ENCODE data around the gene ERCC2.
A peak's percentile ranks its signal among the peaks of the same experiment; 100 is the strongest.
"Not testable (repeated sequence)": the region's sequence is repeated elsewhere in the genome, so short reads cannot be mapped to it uniquely, and the experiment has no call there.

The ERCC2 gene

DNA sequence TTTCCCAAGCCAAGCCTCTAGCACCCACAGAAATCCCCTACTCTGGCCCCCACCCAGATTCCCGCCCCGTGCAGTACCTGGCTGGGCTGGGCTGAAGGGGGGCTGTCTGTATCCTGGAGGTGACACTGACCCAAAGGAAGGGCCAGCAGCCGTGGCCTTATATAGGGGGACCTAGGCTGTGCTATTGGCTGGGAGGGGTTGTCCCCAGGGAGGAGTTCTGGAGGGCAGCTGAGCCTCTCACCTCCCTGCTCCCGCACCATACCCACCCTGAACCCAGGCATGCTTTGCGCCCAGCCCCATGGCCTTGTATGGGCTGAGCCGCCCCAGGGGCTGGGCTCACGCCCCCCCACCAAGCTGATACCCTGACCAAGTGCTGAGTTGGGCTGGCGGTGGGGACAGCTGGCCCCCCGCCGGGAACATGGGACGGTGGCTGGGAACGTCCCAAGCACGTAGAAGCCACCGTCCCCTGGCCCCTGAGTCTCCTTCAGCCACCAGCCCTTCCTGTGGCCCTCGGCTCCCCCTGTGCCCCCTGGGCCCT is 47.6 kb downstream of the ERCC2 start, which contains the start of gene CKM:
CKM (minus strand) TSS at position 132 of the 538 bp plus-strand sequence. CDS start 3,162 bp downstream, outside the sequence.
- Mint-ChIP-seq H3K4me3 (no peak within 1 kb of the TSS), H3K4me1 (peaks cover 4 to 14% of the 10 kb centered on the region in 2 donors), H3K9me3 (no peaks in the 10 kb centered on the region), H3K27ac (no peak within 1 kb of the TSS), H3K36me3 (no peaks in the 10 kb centered on the region), H3K27me3 (peaks cover 45 to 51% of the 10 kb centered on the region in 2 donors)
- ATAC-seq (replicated peaks) (no peak), DNase-seq (no peak)

- H3K36me3 Mint-ChIP-seq = peaks cover 0 to 3% of the 10 kb centered on the region in 2 donors
- no peak overlapping the region for H3K27ac Mint-ChIP-seq
- H3K27me3 Mint-ChIP-seq = peaks cover 49 to 56% of the 10 kb centered on the region in 2 donors
- H3K4me1 Mint-ChIP-seq = peaks cover 4 to 14% of the 10 kb centered on the region in 2 donors
- DNase-seq = no peak
- ATAC-seq (replicated peaks) = no peak
- H3K4me3 Mint-ChIP-seq = no peak overlapping the region
- no peaks in the 10 kb centered on the region for H3K9me3 Mint-ChIP-seq
Measured at GRCh38 chr19:45322311-45322710, 48.1 kb downstream of the ERCC2 start.

GRCh38 chr19:45321848-45322247 is 48.5 kb downstream of the ERCC2 start:
- DNase-seq (no peak), ATAC-seq (replicated peaks) (no peak)
- peaks cover 4 to 14% of the 10 kb centered on the region in 2 donors for H3K4me1 Mint-ChIP-seq
- H3K9me3 Mint-ChIP-seq = no peaks in the 10 kb centered on the region
- H3K4me3 Mint-ChIP-seq = no peak overlapping the region
- peaks cover 0 to 3% of the 10 kb centered on the region in 2 donors for H3K36me3 Mint-ChIP-seq
- H3K27me3 Mint-ChIP-seq = peaks cover 52 to 61% of the 10 kb centered on the region in 2 donors
- H3K27ac Mint-ChIP-seq = no peak overlapping the region

DNA sequence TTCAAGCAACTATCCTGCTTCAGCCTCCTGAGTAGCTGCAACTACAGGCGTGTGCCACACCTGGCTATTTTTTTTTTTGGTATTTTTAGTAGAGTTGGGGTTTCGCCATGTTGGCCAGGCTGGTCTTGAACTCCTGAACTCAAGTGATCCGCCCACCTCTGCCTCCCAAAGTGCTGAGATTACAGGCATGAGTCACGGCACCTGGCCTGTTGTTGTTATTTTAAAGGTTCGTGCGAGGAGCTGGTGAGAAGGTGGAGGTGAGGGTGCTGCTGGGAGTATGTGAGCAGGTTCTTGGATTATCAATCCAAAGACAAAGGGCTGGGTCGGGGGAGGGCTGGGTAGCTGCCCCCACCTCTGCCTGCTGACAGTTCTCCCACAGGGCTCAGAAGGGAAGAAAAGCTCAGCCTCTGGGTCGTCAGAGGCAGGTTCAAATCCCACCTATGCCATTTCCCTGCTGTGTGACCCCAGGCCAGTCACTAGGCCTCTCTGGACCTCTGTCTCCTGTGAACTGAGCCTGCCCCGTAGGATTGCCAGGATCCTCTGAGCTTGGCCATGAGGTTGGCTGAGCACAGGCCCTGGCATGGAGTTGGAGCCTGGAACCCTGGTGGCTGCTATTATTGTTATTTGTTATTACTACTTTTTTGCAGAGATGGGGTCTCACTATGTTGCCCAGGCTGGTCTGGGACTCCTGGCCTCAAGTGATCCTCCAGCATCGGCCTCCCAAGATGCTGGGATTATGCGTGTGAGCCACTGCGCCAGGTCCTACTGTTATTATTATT is 49.2 kb downstream of the ERCC2 start:
- Mint-ChIP-seq H3K4me3 (no peak overlapping the region), H3K27ac (no peak overlapping the region), H3K27me3 (peaks cover 55 to 67% of the 10 kb centered on the region in 2 donors), H3K9me3 (no peaks in the 10 kb centered on the region), H3K36me3 (peaks cover 0 to 3% of the 10 kb centered on the region in 2 donors), H3K4me1 (peaks cover under 1 to 9% of the 10 kb centered on the region in 2 donors)
- DNase-seq (no peak), ATAC-seq (replicated peaks) (no peak)

DNA sequence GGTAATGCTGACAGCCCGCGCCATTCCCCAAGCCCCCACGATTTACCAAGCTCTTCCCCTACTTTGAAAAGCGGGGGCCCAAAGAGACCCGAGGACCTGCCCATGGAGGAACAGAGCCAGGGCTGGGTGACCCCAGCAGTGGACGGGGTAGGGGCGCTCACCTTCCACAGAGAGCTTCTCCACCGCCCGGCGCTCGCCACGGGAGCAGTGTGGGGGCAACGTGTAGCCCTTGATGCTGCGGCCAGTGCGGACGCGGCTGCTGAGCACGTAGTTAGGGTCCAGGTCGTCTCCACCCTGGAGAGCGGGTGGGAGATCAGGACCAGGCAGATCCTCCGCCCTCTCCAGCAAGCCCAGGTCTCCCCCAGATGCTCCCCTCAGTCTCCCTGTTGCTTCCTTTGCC is 55.1 kb downstream of the ERCC2 start:
- ATAC-seq (replicated peaks) (no peak), DNase-seq (no peak)
- H3K36me3 Mint-ChIP-seq = peaks cover 0 to 3% of the 10 kb centered on the region in 2 donors
- H3K9me3 Mint-ChIP-seq = no peaks in the 10 kb centered on the region
- H3K4me3 Mint-ChIP-seq = no peak overlapping the region
- peaks cover 39 to 66% of the 10 kb centered on the region in 2 donors for H3K27me3 Mint-ChIP-seq
- no peak overlapping the region for H3K27ac Mint-ChIP-seq
- no peaks in the 10 kb centered on the region for H3K4me1 Mint-ChIP-seq

DNA sequence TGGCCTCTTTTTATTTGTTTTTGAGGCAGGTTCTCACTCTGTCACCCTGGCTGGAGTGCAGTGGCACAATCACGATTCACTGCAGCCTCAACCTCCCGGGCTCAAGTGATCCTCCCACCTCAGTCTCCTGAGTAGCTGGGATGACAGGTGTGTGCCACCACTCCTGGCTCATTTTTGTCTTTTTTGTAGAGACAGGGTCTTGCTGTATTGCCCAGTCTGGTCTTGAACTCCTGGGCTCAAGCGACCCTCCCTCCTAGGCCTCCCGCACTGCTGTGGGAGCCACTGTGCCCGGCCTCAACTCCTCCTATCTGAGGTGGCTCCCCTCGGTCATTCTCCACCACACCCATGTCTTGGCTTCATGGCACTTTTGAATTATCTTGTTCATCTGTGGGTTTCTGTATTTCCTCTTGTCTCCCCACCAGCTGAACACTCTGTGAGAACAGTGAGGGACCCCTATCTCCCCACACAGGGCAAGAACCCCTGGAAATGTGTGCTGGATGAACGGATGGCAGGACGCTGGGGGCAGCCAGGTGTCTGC is 55.6 kb downstream of the ERCC2 start:
- ATAC-seq (replicated peaks) (no peak), DNase-seq (no peak)
- peaks cover 39 to 66% of the 10 kb centered on the region in 2 donors for H3K27me3 Mint-ChIP-seq
- peaks cover 0 to 3% of the 10 kb centered on the region in 2 donors for H3K36me3 Mint-ChIP-seq
- no peaks in the 10 kb centered on the region for H3K4me1 Mint-ChIP-seq
- no peaks in the 10 kb centered on the region for H3K9me3 Mint-ChIP-seq
- no peak overlapping the region for H3K27ac Mint-ChIP-seq
- peak overlapping the region in 1 of 2 donors; percentile 28 for H3K4me3 Mint-ChIP-seq

DNA sequence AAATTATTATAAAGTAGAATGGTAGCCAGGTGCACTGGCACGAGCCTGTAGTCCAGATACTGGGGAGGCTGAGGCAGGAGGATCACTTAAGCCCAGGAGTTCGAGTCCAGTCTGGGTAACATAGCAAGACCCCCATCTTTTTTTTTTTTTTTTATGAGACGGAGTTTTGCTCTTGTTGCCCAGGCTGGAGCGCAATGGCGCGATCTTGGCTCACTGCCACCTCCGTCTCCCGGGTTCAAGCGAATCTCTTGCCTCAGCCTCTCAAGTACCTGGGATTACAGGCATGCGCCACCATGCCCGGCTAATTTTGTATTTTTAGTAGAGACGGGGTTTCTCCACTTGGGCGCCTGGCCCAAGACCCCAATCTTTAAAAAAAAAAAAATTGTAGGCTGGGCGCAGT is 58.1 kb downstream of the ERCC2 start:
- peaks cover 29 to 55% of the 10 kb centered on the region in 2 donors for H3K27me3 Mint-ChIP-seq
- not testable (repeated sequence) for ATAC-seq (replicated peaks); H3K9me3 Mint-ChIP-seq; H3K4me3 Mint-ChIP-seq; H3K36me3 Mint-ChIP-seq; H3K27ac Mint-ChIP-seq; H3K4me1 Mint-ChIP-seq; DNase-seq

DNA sequence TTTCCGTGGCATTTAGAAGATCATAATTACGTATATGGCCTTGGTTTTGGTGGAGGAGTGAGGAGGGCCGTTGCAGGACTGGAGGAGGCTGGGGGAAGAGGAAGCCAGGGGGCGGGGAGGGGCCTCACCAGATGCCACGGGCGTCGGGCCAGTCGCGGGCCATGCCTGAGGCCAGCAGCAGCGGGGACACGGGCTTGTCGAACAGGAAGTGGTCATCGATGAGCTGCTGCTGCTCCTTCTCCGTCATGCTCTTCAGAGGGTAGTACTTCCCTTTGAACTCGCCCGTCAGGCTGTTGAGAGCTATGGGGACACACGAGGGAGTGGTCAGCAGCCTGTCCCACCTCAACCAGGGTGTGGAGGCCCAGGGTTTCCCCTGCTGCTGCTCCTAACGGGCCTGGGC is 58.8 kb downstream of the ERCC2 start:
- ATAC-seq (replicated peaks) = no peak
- Mint-ChIP-seq H3K4me1 (peaks cover 0 to 3% of the 10 kb centered on the region in 2 donors), H3K27me3 (peaks cover 24 to 49% of the 10 kb centered on the region in 2 donors), H3K9me3 (peaks cover 3% of the 10 kb centered on the region in 2 donors), H3K27ac (no peak overlapping the region), H3K4me3 (no peak overlapping the region), H3K36me3 (peaks cover 0 to 2% of the 10 kb centered on the region in 2 donors)
- no peak for DNase-seq

- not testable (repeated sequence) for H3K36me3 Mint-ChIP-seq; ATAC-seq (replicated peaks); H3K9me3 Mint-ChIP-seq; DNase-seq; H3K27ac Mint-ChIP-seq; H3K4me3 Mint-ChIP-seq
- peaks cover 10 to 31% of the 10 kb centered on the region in 2 donors for H3K27me3 Mint-ChIP-seq
- peaks cover 0 to 14% of the 10 kb centered on the region in 2 donors for H3K4me1 Mint-ChIP-seq
Measured at GRCh38 chr19:45309322-45309721, 61.1 kb downstream of the ERCC2 start.

DNA sequence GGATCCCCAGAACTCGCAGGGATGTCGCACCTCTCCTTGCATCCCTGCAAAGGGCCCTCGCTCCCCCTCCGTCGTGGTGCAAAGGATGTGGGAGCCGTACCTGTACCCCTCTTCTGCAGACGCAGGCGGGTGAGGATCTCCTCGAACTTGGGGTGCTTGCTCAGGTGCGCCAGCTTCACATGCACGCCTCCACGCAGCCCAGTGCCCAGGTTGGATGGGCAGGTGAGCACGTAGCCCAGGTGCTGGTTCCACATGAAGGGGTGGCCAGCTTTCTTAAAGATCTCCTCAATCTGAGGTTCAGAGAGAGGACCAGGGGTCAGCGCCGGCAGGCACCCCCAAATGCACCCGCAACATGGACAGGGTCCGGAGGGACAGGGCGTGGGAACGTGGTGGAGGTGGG is 63.0 kb downstream of the ERCC2 start:
- H3K4me3 Mint-ChIP-seq = no peak overlapping the region
- no peak for ATAC-seq (replicated peaks)
- peaks cover 7 to 8% of the 10 kb centered on the region in 2 donors for H3K9me3 Mint-ChIP-seq
- no peak overlapping the region for H3K27ac Mint-ChIP-seq
- DNase-seq = no peak
- H3K36me3 Mint-ChIP-seq = peaks cover 13 to 15% of the 10 kb centered on the region in 2 donors
- H3K4me1 Mint-ChIP-seq = peaks cover 0 to 14% of the 10 kb centered on the region in 2 donors
- H3K27me3 Mint-ChIP-seq = peaks cover 6 to 18% of the 10 kb centered on the region in 2 donors

DNA sequence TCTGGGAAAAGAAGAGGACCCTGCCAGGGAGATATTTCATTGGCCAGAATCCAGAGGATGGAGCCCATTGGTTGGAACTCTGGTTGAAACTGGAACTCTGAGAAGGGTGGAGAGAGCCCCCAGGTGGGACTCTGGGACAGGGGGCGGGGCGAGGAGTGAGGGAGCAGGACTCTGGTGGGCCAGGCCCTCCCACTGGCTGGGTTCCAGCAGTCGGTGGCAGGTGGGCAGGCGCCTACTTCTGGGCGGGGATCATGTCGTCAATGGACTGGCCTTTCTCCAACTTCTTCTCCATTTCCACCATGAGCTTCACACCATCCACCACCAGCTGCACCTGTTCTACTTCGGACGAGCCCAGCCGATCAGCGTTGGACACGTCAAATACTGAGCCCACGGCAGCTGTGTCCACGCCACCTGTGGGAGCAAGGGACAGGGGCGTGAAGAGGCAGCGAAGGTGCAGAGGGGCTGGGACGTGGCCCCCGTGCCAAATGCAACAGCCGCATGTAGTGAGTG is 63.8 kb downstream of the ERCC2 start:
- H3K4me1 Mint-ChIP-seq = peaks cover 0 to 14% of the 10 kb centered on the region in 2 donors

GRCh38 chr19:45306040-45306439 is 64.3 kb downstream of the ERCC2 start:
- ATAC-seq (replicated peaks) (no peak), DNase-seq (no peak)
- no peak overlapping the region for H3K27ac Mint-ChIP-seq
- peaks cover 0 to 14% of the 10 kb centered on the region in 2 donors for H3K4me1 Mint-ChIP-seq
- peaks cover under 1 to 7% of the 10 kb centered on the region in 2 donors for H3K27me3 Mint-ChIP-seq
- peaks cover 7 to 8% of the 10 kb centered on the region in 2 donors for H3K9me3 Mint-ChIP-seq
- no peak overlapping the region for H3K4me3 Mint-ChIP-seq
- H3K36me3 Mint-ChIP-seq = peaks cover 17 to 18% of the 10 kb centered on the region in 2 donors

More for the DNA sequence above, 63.8 kb downstream of the ERCC2 start:
- Mint-ChIP-seq H3K4me3 (no peak overlapping the region), H3K9me3 (peaks cover 7 to 8% of the 10 kb centered on the region in 2 donors), H3K27ac (no peak overlapping the region), H3K27me3 (peaks cover 6 to 12% of the 10 kb centered on the region in 2 donors), H3K36me3 (peaks cover 17% of the 10 kb centered on the region in 2 donors)
- DNase-seq = no peak
- no peak for ATAC-seq (replicated peaks)

DNA sequence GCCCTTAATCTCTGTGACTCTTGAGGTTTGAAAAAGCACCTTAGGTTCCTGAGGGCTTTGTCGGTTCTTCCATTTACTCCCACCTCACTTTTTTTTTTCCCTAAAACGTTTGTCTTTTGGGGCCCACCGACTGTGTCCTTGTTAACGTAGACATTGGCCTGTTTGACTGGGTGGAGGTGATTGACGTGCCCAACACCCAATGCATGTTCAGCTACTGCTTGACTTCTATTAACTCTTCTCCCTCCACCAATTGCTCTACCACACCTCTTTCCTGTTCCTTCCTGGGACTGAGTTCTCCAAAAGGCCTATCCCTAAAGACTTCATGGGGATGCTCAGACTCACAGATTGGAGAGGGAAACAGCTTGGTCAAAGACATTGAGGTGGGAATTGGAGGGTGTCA is 65.0 kb downstream of the ERCC2 start:
- Mint-ChIP-seq H3K27me3 (peaks cover 0 to 6% of the 10 kb centered on the region in 2 donors), H3K9me3 (peaks cover 7 to 8% of the 10 kb centered on the region in 2 donors), H3K4me1 (peaks cover 0 to 14% of the 10 kb centered on the region in 2 donors), H3K27ac (no peak overlapping the region), H3K4me3 (no peak overlapping the region), H3K36me3 (peaks cover 22 to 24% of the 10 kb centered on the region in 2 donors)
- ATAC-seq (replicated peaks) = peak in 1 of 2 donors; percentile 26
- DNase-seq = no peak

GRCh38 chr19:45305007-45305406 is 65.4 kb downstream of the ERCC2 start:
- Mint-ChIP-seq H3K4me1 (peaks cover 0 to 15% of the 10 kb centered on the region in 2 donors), H3K36me3 (peaks cover 24 to 28% of the 10 kb centered on the region in 2 donors), H3K27ac (no peak overlapping the region), H3K27me3 (peaks cover 0 to 6% of the 10 kb centered on the region in 2 donors), H3K9me3 (peaks cover 8 to 9% of the 10 kb centered on the region in 2 donors), H3K4me3 (no peak overlapping the region)
- ATAC-seq (replicated peaks) = peak in 1 of 2 donors; percentile 40
- no peak for DNase-seq

Measured in stimulated activated naive B cell treated with anti-CD40 and anti-IgM and Interleukin-4, amounts not matched to agents 10 μg/mL and 1 μg/mL and 100 μg/mL, for 72 hours (primary cell).